Suppressor macrophage treated with lipopolysaccharide for 4 hours (primary cell): ENCODE measurements around the gene PRKCG.
"Not testable (repeated sequence)": the region's sequence is repeated elsewhere in the genome, so short reads cannot be mapped to it uniquely, and the experiment has no call there.

Experiments
- DNase-seq: peaks from one replicate; pipeline ENCODE4 v3.0.0-alpha.2; 2020

PRKCG gene

DNA sequence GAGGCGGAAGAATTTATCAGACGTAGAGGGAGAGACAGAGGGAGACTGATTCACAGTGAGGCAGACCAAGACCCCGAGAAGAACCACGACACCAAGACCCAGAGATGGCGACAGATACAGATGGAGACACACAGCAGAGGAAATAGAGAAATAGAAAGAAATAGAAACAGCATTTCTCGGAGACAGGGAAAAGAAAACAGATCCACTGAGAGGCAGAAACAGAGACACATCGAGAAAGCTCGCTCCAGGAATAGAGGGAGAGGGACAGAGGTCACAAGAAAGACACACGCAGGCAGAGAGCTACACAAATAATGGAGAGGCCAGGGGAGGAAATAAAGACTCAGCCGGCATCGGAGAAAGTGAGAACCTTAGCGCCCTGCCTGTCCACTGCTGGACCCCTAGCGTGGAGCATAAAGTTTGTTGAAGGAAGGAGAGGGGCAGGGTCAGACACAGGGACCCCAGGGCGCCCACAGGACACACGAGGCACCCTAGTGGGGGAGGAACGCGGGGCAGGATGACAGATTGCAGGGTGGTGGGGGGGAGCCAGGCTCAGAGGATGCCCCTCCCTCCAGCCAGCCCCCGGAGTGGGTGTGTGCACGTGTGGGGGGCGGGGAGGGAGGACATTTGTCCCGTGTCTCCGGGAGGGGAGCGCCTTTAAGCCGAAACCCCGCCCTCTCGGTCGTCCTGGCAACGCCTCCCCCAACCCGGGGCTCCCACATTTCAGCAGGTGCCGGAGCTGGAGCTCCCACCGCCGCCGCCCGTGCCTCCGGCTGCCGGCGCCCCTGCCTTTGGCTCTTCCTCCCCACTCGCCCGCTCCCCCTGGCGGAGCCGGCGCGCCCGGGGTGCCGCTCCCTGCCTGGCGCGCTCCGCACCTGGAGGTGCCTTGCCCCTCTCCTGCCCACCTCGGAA is at the start of gene PRKCG:
Gene PRKCG (plus strand): TSS at position 716 of the 909 bp plus-strand sequence. CDS start 298 bp downstream, outside the sequence.
- peak; percentile 37 for DNase-seq

DNA sequence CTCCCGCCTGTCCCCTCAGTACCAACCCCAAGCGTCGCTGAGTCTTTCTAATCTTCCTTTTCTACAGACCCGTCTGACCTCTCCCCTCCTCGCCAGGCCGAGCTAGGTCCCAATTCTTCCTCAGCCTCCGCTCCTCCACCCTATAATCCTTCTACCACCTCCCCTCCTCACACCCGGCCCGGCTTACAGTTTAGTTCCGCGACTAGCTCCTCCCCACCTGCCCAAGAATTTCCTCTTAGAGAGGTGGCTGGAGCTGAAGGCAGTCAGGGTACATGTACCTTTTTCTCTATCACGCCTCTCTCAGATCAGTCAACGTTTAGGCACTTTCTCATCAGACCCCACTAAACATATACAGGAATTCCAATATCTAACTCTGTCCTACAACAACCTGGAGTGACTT is 49.1 kb upstream of the PRKCG start:
- not testable (repeated sequence) for DNase-seq

DNA sequence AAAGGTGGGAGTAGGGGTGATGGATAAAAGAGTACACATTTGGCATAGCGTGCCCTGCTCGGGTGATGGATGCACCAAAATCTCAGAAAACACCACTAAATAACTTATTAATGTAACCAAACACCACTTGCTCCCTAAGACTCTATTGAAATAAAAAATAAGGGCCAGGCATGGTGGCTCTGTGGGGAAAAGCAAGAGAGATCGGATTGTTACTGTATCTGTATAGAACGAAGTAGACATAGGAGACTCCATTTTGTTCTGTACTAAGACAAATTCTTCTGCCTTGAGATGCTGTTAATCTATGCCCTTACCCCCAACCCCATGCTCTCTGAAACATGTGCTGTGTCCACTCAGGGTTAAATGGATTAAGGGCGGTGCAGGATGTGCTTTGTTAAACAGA is 43.6 kb upstream of the PRKCG start:
- DNase-seq: not testable (repeated sequence)

DNA sequence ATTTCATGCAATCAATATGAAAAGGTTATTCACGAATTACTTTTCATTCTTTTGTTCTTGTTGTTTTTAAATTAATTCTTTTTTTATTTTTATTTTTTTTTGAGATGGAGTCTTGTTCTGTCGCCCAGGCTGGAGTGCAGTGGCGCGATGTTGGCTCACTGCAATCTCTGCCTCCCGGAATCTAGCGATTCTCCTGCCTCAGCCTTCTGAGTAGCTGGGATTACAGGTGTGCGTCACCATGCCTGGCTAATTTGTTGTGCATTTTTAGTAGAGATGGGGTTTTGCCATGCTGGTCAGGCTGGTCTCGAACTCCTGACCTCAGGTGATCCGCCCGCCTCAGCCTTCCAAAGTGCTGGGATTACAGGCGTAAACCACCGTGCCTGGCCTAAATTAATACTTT is 41.8 kb upstream of the PRKCG start:
- DNase-seq: not testable (repeated sequence)

DNA sequence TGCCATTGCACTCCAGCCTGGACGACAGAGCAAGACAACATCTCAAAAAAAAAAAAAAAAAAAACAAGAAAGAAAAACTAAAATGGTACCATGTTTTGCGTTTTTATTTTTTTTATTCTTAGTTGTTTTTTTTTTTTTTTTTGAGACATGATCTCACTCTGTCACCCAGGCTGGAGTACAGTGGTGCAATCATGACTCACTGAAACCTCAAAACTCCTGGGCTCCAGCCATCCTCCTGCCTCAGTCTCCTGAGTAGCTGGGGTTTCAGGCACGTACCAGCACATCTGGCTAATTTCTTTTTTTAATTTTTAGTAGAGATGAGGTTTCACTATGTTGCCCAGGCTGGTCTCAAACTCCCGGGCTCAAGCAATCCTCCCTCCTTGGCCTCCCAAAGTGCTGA is 41.1 kb upstream of the PRKCG start:
- DNase-seq: peak; percentile 74

DNA sequence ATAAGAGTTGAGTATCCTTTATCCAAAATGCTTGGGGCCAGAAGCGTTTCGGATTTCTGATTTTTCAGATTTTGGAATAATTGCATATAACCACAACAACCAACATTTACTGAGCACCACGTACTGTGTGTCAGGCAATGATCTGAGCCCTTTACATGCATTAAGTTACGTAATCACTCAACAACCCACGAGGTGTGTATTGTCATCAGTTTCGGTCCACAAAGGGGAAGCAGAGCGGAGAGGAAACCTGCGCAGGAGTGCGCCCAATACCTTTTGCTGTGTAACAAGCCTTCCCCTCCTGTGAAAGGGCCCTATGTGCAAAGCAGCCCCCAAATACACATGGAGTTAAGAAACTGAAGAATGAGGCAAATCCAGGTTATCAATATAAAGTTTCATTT is 37.1 kb upstream of the PRKCG start:
- peak; percentile 85 for DNase-seq

DNA sequence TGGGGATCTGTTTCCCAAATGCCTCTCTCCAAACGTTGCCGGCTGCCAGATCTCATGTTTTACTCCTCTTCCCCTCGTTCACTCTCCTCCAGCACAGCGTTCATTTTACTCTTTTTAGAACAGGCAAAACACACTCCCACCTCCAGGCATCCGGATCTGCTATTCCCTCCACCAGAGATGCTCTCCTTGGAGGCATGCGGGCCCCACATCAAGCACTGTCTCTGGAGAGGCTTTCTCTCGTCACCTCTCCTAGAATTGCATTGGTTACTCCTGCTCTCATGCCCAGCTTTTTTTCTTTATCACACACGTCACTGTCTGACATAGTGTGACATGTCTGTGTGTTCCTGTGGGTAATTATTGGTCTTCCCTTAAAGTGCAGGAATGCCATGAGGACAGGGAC is 34.4 kb upstream of the PRKCG start:
- DNase-seq: no peak

DNA sequence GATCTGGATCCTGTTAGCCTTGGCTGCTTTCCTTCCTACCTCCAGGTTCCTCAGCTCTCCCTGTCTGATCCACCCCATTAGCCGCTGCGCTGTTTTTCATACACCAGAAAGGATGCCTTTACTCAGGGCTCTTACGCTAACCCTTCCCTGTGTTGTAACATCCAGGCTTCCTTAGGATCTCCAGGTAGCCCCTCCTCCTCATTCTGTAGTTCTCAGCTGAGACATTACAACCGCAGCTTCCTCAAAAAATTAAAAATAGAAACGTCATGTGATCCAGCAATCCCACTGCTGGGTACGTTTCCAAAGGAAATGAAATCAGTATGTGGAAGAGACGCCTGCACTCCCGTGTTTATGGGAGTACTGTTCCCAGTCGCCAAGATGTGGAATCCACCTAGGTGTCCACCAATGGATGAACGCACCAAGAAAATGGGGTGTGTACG is 32.7 kb upstream of the PRKCG start:
- peak; percentile 78 for DNase-seq

DNA sequence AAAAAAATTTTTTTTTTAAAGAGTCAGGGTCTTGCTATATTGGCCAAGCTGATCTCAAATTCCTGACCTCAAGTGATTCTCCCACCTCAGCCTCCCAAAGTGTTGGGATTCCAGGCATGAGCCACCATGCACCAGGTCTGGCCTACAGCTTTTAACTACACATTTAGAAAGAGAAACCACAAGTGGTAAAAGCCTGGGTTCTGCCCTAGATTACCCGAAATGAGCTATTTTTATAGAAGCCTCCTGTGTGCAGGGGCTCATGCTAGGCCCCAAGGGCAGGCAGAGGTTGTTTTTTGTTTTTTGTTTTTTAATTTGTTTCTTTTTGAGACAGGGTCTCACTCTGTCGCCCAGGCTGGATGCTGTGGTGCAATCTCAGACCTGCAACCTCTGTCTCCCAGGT is 28.3 kb upstream of the PRKCG start:
- no peak for DNase-seq

DNA sequence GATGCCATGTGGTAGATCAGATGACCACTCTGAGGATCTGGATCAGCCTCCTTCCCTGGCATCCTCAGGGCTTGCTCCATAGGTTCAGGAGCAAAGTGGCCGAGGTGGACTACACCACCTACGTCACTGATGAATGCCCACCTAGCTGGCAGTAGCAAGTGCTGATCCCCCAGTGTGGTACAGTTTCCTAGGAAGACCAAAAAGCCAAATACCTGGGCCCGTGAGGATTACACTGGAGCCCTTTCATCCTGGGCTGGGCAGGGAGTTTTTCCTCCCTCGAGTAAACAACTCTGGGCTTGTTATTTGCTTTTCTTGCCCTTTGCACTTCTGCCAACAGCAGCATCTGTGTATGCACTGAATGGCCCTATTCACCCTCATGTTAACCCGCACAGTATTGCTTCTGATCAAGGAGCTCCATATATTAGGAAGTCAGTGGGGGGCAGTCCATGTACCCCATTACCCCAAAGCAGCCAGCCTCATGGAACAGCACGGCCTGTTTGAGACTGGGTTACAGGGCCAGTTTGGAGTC is 17.6 kb upstream of the PRKCG start:
- no peak for DNase-seq

DNA sequence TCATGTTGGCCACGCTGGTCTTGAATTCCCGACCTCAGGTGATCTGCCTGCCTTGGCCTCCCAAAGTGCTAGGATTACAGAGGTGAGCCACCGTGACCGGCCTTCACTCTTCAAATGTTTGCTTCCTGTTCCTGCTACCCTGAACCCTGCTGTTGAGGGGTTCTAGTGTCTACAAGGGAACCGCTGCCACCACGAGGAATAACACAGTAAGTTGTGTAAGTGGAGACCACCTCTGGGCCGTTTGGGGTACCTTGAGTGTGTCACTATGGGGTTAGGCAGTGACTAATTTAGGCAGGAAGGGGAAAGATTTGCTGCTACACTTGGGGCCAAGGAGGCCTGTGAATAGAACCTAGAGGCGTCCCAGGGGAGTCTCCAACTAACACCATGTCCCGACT is 16.5 kb upstream of the PRKCG start:
- DNase-seq: no peak

DNA sequence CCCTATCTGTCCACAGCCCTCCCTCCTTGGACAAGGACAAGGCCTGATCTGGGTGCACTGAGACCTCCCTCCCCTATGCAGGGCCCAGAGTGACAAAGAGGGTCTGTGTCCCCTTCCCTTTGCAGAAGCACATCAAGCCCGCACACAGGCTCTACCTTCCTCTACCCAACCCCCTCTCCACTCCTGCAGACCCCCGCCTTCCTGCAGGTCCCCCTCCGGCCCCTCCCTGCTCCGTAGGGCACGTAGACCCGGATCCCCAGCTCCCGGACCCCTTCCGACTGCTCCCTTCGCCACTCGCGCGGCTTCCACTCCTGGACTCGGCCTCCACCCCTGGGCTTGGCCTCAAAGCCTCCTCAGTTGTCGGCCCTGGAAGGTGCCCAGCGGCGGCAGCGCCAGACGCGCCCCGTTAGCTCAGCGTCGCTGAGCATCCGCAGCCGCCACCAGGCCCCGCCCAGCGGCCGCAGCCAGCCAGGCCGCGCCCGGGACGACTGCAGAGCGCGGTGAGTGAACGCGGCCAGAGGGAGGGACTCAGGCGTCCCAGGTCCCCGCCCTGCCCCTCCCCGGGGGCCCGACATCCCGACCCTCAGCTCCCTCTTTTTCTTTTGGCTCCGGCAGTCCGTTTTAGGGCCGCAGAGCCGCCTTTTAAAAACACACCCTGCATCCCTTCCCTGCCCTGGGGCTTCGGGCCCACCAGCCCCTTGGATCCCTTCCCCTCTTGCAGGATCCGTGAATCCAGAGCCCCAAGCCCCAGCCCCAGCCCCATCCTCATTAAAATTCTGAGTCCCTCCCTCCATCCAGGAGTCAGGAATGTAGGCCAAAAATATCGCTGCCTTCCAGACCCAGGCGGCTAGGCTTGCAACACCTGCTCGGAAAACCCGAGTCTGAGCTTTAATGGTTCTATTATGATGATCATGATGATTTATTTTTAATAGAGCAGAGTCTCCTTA is 15.8 kb upstream of the PRKCG start:
- DNase-seq: peak; percentile 62

DNA sequence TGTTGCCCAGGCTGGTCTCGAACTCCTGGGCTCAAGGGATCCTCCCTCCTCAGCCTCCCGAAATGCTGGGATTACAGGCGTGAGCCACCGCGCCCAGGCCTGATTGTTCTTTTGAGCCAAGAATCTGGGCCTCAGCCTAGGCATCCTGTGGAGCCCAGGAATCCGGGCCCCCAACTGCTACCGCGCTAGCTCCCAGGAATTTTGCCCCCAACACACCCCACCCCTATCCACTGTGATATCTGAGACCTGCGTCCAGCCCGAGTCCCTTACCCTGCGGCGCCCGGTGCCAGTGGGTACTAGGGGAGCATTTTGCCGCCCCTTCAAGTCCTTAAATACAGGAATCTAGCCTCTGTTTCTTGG is 15.2 kb upstream of the PRKCG start:
- DNase-seq: no peak

DNA sequence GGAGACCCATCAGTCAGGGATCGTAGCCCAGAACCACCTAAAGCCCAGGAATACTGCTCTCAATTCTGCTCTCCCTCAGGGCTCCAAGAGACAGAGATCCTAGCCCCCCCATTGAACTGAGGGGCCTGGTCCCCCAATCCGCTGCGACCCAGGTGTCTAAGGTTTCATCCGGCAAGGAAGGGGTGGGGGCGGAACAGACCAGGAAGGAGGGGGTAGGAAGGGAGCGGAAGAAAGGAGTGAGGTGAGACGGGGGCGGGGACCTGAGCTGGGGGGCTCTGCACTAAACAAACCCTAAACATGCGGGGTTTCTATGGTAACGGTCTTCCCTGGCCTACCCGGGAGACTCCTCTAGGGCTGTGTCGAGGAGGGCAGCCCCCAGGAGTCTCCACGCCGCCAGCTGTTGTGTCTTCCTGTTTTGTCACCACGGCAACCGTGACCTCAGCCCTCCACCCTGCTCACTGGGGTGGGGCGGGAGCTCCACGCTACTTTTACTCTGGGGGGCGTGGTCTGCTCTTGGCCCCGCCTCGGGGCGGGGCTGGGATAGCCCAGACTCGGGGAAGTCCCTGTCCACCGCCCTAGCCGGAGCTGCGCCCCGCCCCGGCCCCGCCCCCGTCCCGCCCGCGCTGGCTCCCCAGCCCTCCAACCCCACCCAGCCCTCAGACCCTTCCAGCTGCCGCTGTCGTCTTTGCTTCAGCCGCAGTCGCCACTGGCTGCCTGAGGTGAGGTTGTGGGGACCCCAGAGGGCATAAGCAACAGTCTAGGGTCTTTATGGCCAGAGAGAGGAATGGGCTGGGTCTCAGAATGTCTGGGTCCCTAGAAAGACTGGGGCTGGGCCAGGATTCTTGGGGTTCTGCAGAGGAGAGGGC is 14.5 kb upstream of the PRKCG start, which contains the start of gene MYADM:
Gene MYADM (plus strand): TSS at position 659 of the 866 bp plus-strand sequence. CDS start 5,647 bp downstream, outside the sequence.
- DNase-seq: peak; percentile 99

DNA sequence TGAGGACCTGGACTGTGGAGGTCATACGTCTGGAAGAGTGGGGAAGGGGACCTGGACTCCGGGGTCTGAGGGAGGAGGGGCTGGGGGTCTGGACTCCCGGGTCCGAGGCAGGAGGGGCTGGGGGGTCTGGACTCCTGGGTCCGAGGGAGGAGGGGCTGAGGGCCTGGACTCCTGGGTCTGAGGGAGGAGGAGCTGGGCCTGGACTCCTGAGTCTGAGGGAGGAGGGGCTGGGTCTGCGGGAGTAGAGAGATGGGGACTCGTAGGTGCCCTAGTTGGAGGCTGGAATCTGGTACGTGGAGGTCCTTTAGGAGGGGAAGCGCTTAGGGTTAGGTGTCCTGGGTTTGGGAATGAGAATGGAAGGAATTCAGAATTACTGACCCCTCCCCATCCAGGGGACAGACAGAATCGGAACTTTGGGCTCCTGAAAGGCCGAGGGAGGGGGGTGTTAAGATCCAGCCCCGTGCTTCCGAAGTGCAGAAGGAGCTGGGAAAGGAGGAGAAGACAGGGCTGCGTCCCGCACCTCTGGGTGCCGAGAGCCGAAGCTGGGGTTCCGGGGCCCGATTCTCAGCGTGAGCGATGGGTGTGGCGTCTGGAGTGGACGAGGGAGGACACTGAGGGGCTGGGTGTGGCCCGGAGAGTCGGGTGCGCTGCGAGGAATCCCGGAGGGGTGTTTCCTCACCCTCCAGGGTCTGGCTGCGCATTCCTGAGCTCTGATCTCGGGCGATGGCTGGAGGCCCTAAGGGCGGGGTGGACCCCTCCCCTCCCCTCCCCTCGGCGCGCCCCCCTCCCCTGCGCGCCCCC is 13.7 kb upstream of the PRKCG start:
- peak; percentile 52 for DNase-seq

DNA sequence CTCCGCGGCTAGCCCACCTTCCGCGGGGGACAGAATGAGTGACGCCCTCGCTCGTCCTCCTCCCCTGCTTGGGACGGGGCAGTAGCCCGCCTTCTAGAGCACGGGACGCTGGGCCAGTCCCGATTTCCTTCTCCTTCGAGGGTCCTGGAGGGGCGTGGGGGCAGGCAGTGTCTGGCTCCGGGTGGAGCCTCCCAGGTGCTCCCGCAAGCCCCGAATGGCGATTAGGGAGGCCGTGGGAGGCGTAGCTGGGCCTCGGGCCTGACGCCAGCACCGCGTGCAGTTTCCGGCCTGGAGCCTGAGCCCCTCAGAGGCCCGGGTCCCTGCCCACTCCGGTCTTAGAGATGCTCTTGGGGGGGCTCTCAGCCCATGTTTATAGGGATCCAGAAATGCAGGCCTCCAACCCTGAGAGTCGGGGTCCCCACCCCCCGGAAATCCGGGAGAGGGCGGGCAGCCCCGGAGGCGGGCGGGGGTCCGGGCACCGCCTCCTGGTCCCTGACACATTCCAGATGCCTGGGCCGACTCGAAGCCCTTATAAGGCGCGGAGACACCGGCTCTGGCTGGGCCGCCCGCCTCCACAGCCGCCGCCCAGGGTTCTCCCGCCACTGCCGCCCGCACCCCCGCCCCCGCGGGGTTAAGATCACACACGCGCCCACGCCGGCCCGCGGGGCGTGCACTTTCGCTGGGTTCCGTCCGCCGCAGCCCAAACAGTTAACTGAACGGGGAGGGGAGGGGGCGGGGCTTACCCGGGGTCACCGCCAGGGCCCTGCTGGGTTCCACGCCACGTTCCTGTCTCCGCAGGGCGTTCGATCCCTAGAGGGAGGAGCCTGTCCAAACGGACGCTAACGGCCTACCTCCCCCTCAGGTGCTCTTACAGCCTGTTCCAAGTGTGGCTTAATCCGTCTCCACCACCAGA is 12.8 kb upstream of the PRKCG start:
- peak; percentile 85 for DNase-seq

DNA sequence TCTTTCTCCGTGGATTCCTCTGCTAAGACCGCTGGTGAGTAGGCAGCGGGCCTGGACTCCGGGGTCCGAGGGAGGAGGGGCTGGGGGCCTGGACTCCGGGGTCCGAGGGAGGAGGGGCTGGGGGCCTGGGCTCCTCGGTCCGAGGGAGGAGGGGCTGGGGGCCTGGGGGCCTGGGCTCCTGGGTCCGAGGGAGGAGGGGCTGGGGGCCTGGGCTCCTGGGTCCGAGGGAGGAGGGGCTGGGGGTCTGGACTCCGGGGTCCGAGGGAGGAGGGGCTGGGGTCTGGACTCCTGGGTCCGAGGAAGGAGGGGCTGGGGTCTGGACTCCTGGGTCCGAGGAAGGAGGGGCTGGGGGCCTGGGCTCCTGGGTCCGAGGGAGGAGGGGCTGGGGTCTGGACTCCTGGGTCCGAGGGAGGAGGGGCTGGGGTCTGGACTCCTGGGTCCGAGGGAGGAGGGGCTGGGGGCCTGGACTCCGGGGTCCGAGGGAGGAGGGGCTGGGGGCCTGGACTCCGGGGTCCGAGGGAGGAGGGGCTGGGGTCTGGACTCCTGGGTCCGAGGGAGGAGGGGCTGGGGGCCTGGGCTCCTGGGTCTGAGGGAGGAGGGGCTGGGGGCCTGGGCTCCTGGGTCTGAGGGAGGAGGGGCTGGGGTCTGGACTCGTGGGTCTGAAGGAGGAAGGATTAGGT is 12.1 kb upstream of the PRKCG start:
- DNase-seq: not testable (repeated sequence)

DNA sequence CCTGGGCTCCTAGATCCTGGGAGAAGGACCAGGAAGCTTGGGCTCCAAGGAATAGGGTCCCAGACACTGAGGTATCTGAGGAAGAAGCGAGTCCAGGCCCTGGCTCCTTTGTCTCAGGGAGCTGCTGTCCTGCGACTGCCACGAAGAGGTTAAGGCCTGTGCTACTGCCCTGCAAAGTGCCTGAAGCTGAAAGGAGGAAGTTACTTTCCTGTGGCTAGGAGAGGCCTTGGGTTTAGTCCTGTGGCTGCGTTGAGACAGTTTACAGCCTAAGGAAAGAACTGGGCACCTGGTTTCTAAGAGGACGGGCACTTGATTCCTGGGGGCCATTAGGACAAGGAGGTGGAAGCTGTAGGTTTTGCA is 11.5 kb upstream of the PRKCG start:
- DNase-seq: peak; percentile 74

DNA sequence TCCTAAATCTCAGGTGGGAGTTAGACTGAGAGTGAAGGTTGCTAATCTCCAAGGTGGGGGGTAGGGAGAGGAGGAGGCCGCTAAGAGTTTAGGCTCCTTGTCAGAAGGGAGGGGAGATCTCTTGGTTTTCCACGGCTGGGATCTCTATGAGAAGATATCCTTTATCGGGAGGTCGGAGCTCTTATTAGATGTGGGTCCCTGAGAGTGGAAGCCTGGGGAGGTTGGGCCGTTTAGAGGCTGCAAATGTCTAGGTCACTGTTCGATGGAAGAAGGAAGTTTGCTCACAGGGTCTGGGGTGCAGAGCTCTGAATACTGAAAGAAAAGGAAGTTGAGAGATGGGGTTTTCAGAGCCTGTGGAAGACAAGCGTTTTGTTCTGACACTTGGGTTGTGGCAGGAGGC is 10.5 kb upstream of the PRKCG start:
- peak; percentile 65 for DNase-seq

DNA sequence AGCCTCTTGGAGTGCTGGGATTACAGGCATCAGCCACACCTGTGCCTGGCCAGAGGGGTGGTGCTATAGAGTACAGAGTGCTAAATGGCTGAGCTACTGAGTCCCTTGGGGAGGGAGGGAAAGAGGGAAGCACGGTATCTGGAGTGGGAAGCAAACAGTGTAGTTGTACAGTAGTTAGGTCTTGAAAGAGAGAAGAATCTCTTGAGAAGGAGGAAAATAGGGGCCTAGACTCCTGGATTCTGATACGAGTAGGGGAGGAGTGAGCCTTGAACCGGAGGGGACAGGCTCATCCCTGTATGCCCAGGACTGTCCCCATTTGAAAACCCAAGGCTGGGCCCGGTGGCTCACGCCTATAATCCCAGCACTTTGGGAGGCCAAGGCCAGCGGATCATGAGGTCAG is 9.2 kb upstream of the PRKCG start:
- DNase-seq: no peak
